K562 (cell line): ENCODE measurements around the gene IARS2. TPM values are rescaled to one million over a fixed set of nuclear protein-coding genes. Genes with fewer than 3 reads are reported as not detected.
A peak's percentile ranks its signal among the peaks of the same experiment; 100 is the strongest.
"Not testable (repeated sequence)": the region's sequence is repeated elsewhere in the genome, so short reads cannot be mapped to it uniquely, and the experiment has no call there.

Experiments used
- ATAC-seq: fragments of 200-7000 bp; cut with Tn5 transposase; 3 replicates; pipeline ENCODE4 v1.9.1; 2020; ENCODE audit warnings: moderate library complexity
- BruUV-seq: library from RNA; stranded (reverse); fragments of 400-500 nt; replicated peaks from 2 replicates; lab custom pipeline; 2021; lab: Mats Ljungman, UMichigan
- CTCF ChIA-PET: fragments of 300-600 bp; formaldehyde crosslinking; extraction: SDS; loops from one replicate; lab custom pipeline; 2021; ENCODE audit warnings: low intra/inter-chr PET ratio; lab: Yijun Ruan, JAX
- POLR2A ChIA-PET: fragments of 300-600, 350-650 bp; sonication (Branson Sonifier 250); formaldehyde crosslinking; extraction: SDS; loops from one replicate; lab custom pipeline; 2021; ENCODE audit warnings: antibody characterized with exemption, inconsistent platforms; lab: Yijun Ruan, JAX
- DNase-seq, 4 experiments: peaks; one replicate each; pipeline versions ENCODE4 v3.0.0 to v3.0.0-alpha.2; 2011 to 2018; ENCODE audit warnings: low spot score in 3 of 4, mixed read lengths in 3 of 4; ENCODE audit errors: extremely low read depth in 1 of 4
- FAIRE-seq: peaks from 2 replicates; lab custom pipeline; 2011; peaks lifted over from hg19 to GRCh38; lab: Jason Lieb, UNC
- H2AFZ ChIP-seq: 2 replicates; pipeline ENCODE4 v1.6.0; 2011; ENCODE audit warnings: low read depth, low read length, control low read depth, inconsistent platforms
- H3K27ac ChIP-seq: fragments of 200-600 bp; 3 replicates; pipeline ENCODE4 v1.8.0; 2011; ENCODE audit warnings: low read depth, mild to moderate bottlenecking, control low read depth, inconsistent platforms, low read length, moderate library complexity, mixed read lengths; ENCODE audit errors: extremely low read depth
- H3K27me3 ChIP-seq, 2 experiments: fragments of 300-600 bp in 1 of 2; 2 replicates in 1 of 2; 3 replicates in 1 of 2; pipeline versions ENCODE4 v1.6.0 to v1.8.0; 2011; ENCODE audit warnings: inconsistent platforms in 2 of 2, low read length in 2 of 2, mild to moderate bottlenecking in 1 of 2, mixed read lengths in 1 of 2, moderate library complexity in 1 of 2; ENCODE audit not compliant: control insufficient read depth in 2 of 2, insufficient read depth in 2 of 2
- H3K36me3 ChIP-seq: fragments of 300-600 bp; 3 replicates; pipeline ENCODE4 v1.8.0; 2011; ENCODE audit warnings: mild to moderate bottlenecking, low read length, inconsistent platforms; ENCODE audit not compliant: control insufficient read depth, insufficient read depth
- H3K4me1 ChIP-seq, 2 experiments: fragments of 200-600 bp in 1 of 2; replicated peaks in 1 of 2; 2 replicates in 1 of 2; 3 replicates in 1 of 2; pipeline versions ENCODE4 v1.5.1 to v1.8.0; 2011; ENCODE audit warnings: inconsistent platforms in 2 of 2, low read length in 2 of 2, mild to moderate bottlenecking in 1 of 2, mixed read lengths in 1 of 2, moderate library complexity in 1 of 2; ENCODE audit not compliant: control insufficient read depth in 2 of 2, insufficient read depth in 2 of 2
- H3K4me2 ChIP-seq: 2 replicates; pipeline ENCODE4 v1.6.1; 2011; ENCODE audit warnings: low read length, control low read depth, inconsistent platforms, mixed read lengths; ENCODE audit not compliant: insufficient read depth
- H3K4me3 ChIP-seq: fragments of 200-600 bp; sonication (generic), shearing (Covaris generic); 2 replicates; pipeline ENCODE4 v1.5.1; 2016; ENCODE audit warnings: control low read depth, inconsistent platforms
- H3K79me2 ChIP-seq: fragments of 200-600 bp; 3 replicates; pipeline ENCODE4 v1.8.0; 2011; ENCODE audit warnings: low read length, inconsistent platforms; ENCODE audit not compliant: control insufficient read depth, insufficient read depth
- H3K9ac ChIP-seq, 2 experiments: 2 replicates each; pipeline versions ENCODE4 v1.6.0 to v1.6.1; 2011; ENCODE audit warnings: low read depth in 2 of 2, low read length in 2 of 2, control low read depth in 1 of 2, inconsistent platforms in 1 of 2, mild to moderate bottlenecking in 1 of 2, mixed read lengths in 1 of 2; ENCODE audit not compliant: insufficient read depth in 1 of 2
- H3K9me1 ChIP-seq: one replicate; pipeline ENCODE4 v1.6.0; 2011; ENCODE audit warnings: inconsistent platforms, mild to moderate bottlenecking, low read length, moderate library complexity; ENCODE audit not compliant: control insufficient read depth, insufficient read depth
- H3K9me3 ChIP-seq: replicated peaks from 2 replicates; pipeline ENCODE4 v1.5.1; 2011; ENCODE audit warnings: low read depth, low read length, inconsistent platforms; ENCODE audit not compliant: control insufficient read depth, insufficient read depth
- H4K20me1 ChIP-seq: replicated peaks from 2 replicates; pipeline ENCODE4 v1.6.1; 2011; ENCODE audit warnings: low read length, inconsistent platforms, mixed read lengths; ENCODE audit not compliant: control insufficient read depth, insufficient read depth
- BRD9 ChIP-seq: fragments of 450-650 bp; IDR thresholded peaks from 2 replicates; pipeline ENCODE4 v1.6.1; 2018; ENCODE audit warnings: low read depth; ENCODE audit not compliant: partially characterized antibody
- RBM25 ChIP-seq: fragments of 200-400 bp; formaldehyde crosslinking; IDR thresholded peaks from 2 replicates; pipeline ENCODE4 v1.6.1; 2018; ENCODE audit warnings: low read length, low read depth, moderate library complexity; ENCODE audit not compliant: severe bottlenecking
- ZFP36 ChIP-seq: fragments of 150-350 bp; IDR thresholded peaks from 2 replicates; pipeline ENCODE4 v1.6.1; 2018; ENCODE audit warnings: low read length, low read depth; ENCODE audit not compliant: partially characterized antibody
- ZNF146 ChIP-seq: IDR thresholded peaks from one replicate; pipeline ENCODE4 v1.6.1; 2018; ENCODE audit warnings: missing compliant biosample characterization; ENCODE audit not compliant: unreplicated experiment
- WGBS: fragments of 100-300 bp; shearing (Covaris generic); methylation state at CpG from one replicate; pipeline ENCODE4 v1.1.6; 2016; ENCODE audit warnings: low coverage, mixed read lengths; ENCODE audit not compliant: insufficient coverage; ENCODE audit errors: missing lambda C conversion rate; 5-methylcytosine and 5-hydroxymethylcytosine counted together
- in situ Hi-C: fragments of 300-500 bp; cut with MboI; formaldehyde crosslinking; loops from 4 replicates; pipeline ENCODE4 v1.15.0; 2018; ENCODE audit warnings: inconsistent platforms, mixed read lengths
- intact Hi-C: fragments of 100-400 bp; cut with micrococcal nuclease; formaldehyde crosslinking; loops from 2 replicates; pipeline ENCODE4 v1.14.2; 2022
- polyA plus RNA-seq, 8 experiments: library from polyadenylated mRNA; depleted of rRNA in 4 of 8; stranded (reverse) in 5 of 8; unstranded in 3 of 8; fragments of >200 nt; fragmentation: Nextera tagmentation in 2 of 8; fragmentation: Illumina TruSeq in 1 of 8; extraction: Ambion mirVana in 2 of 8; extraction: Trizol in 1 of 8; gene quantifications; 2 replicates each; pipeline versions ENCODE4 v1.2.1 to v1.2.3, GENCODE V29; 2011 to 2014; ENCODE audit warnings: inconsistent platforms in 1 of 8, missing spikeins in 1 of 8
- total RNA-seq, 7 experiments: library from RNA; depleted of rRNA in 6 of 7; stranded (reverse); fragments of >200 nt in 6 of 7; fragmentation: Illumina TruSeq in 2 of 7; extraction: Trizol in 2 of 7; gene quantifications; 2 replicates each; pipeline versions ENCODE4 v1.2.1 to v1.2.3, GENCODE V29; 2011 to 2021; ENCODE audit warnings: low replicate concordance in 1 of 7

Gene IARS2
- total and polyA plus RNA-seq, 9 of the 15 experiments (the other 6 are each of a cell fraction or from before 2014, with no cell fraction given): 39.6 to 127 (median 93.8) TPM

DNA sequence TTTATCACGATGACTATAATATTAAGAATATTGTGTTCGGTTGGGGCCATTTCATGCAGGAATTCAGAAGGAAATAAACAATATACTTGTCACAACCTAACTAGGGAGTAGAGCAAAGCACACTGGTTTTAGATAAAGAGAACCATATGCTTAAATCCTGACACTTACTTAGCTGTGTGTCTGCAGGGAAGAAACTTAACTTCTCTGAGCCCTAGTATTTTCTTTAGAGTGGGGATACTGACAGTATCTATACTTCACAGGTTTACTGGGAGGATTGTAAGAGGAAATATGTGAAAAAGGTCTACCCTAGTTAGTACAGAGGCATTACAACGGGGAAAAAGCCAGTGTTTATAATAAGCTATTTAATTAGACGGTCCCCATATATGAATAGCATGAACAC lies 72.9 kb downstream of the IARS2 start:
- BruUV-seq: no TSS peak
- no peaks in the 10 kb centered on the region for H3K4me1 ChIP-seq
- no peaks in the 10 kb centered on the region for H4K20me1 ChIP-seq
- no peak overlapping the region for H3K27ac ChIP-seq
- peaks cover 61% of the 10 kb centered on the region for H3K36me3 ChIP-seq
- FAIRE-seq: no peak
- H3K79me2 ChIP-seq: no peaks in the 10 kb centered on the region
- intact Hi-C loops (no loop called here), in situ Hi-C loops (no loop called here)
- no peaks in the 10 kb centered on the region for H3K9me1 ChIP-seq
- H3K9ac ChIP-seq: no peak overlapping the region
- POLR2A ChIA-PET: interaction anchor here (1.0 to 1.3 kb wide), 2 partner anchors 9 to 11 kb away, joined by 3 read pairs; no protein-coding TSS in a partner anchor
- ATAC-seq: no peak
- WGBS: 89% methylated on average over 4 of the region's 4 CpGs
- no peak for DNase-seq
- H3K4me2 ChIP-seq: no peak overlapping the region
- CTCF ChIA-PET: no interaction called here
- H3K4me3 ChIP-seq: no peak overlapping the region
- H3K9me3 ChIP-seq: no peaks in the 10 kb centered on the region
- peak; percentile 80 for TF ChIP-seq RBM25
- no peak for TF ChIP-seq BRD9
- TF ChIP-seq ZFP36: peak; percentile 60
- no peak overlapping the region for H2AFZ ChIP-seq
- no peaks in the 10 kb centered on the region for H3K27me3 ChIP-seq

DNA sequence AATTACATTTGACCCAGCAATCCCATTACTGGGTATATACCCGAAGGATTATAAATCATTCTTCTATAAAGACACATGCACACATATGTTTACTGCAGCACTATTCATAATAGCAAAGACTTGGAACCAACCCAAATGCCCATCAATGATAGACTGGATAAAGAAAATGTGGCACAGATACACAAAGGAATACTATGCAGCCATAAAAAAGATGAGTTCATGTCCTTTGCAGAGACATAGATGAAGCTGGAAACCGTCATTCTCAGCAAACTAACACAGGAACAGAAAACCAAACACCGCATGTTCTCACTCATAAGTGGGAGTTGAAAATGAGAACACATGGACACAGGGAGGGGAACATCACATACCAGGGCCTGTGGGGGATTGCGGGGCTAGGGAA lies 76.0 kb downstream of the IARS2 start:
- H3K9me3 ChIP-seq, BruUV-seq, H4K20me1 ChIP-seq, H3K4me3 ChIP-seq, H2AFZ ChIP-seq, H3K79me2 ChIP-seq, CTCF ChIA-PET, H3K27me3 ChIP-seq, H3K4me1 ChIP-seq, ATAC-seq, H3K9ac ChIP-seq, H3K27ac ChIP-seq, POLR2A ChIA-PET, in situ Hi-C loops, H3K9me1 ChIP-seq, intact Hi-C loops, H3K4me2 ChIP-seq, DNase-seq, FAIRE-seq: not testable (repeated sequence)
- 96% methylated on average over 4 of the region's 4 CpGs for WGBS
- peaks cover 69% of the 10 kb centered on the region for H3K36me3 ChIP-seq
- peak; percentile 92 for TF ChIP-seq ZNF146 (CRISPR knock-in tag)
